PFSK-1 (cell line): ENCODE results near the gene GPR65.

Experiments used
- FOXP2 ChIP-seq: optimal IDR thresholded peaks from 2 replicates; pipeline ENCODE3; 2011; ENCODE audit warnings: borderline replicate concordance, control low read depth, inconsistent platforms; ENCODE audit not compliant: insufficient read depth; ENCODE audit errors: extremely low read length, extremely low read depth
- POLR2AphosphoS5 ChIP-seq: IDR thresholded peaks from 2 replicates; pipeline ENCODE4 v1.6.1; 2012; ENCODE audit warnings: low read depth, mild to moderate bottlenecking, control low read depth, low read length, moderate library complexity
- REST ChIP-seq, 2 experiments: IDR thresholded peaks; 2 replicates each; pipeline versions ENCODE4 v1.6.1 to v1.8.0; 2011 to 2012; ENCODE audit warnings: low read depth in 2 of 2, low read length in 2 of 2, control low read depth in 1 of 2, inconsistent platforms in 1 of 2, mild to moderate bottlenecking in 1 of 2, moderate library complexity in 1 of 2; ENCODE audit not compliant: insufficient read depth in 1 of 2
- SIN3A ChIP-seq: IDR thresholded peaks from 2 replicates; pipeline ENCODE4 v1.6.1; 2012; ENCODE audit warnings: mild to moderate bottlenecking, low read length, moderate library complexity, borderline replicate concordance; ENCODE audit not compliant: insufficient read depth
- TAF1 ChIP-seq: IDR thresholded peaks from 2 replicates; pipeline ENCODE4 v1.6.1; 2012; ENCODE audit warnings: low read length, control low read depth, borderline replicate concordance; ENCODE audit not compliant: insufficient read depth

Gene GPR65

GRCh38 chr14:87995500-87996290, 9.2 kb upstream of the GPR65 start:
- TF ChIP-seq SIN3A: no peak
- TF ChIP-seq POLR2AphosphoS5: no peak
- no peak for TF ChIP-seq FOXP2
- TF ChIP-seq REST (IDR thresholded peaks at IDR 0.05; ENCODE audit: insufficient read depth in 1 of 2, low read depth in 2 of 2, low read length in 2 of 2): no peak
- TF ChIP-seq TAF1: no peak

- TF ChIP-seq REST (IDR thresholded peaks at IDR 0.05; ENCODE audit: insufficient read depth in 1 of 2, low read depth in 2 of 2, low read length in 2 of 2) (no peak), POLR2AphosphoS5 (no peak), SIN3A (no peak), FOXP2 (no peak), TAF1 (no peak)
Measured at GRCh38 chr14:87996291-87996592, 8.7 kb upstream of the GPR65 start.

- TF ChIP-seq POLR2AphosphoS5 (no peak), FOXP2 (no peak), REST (IDR thresholded peaks at IDR 0.05; ENCODE audit: insufficient read depth in 1 of 2, low read depth in 2 of 2, low read length in 2 of 2) (no peak), TAF1 (no peak), SIN3A (no peak)
Measured at GRCh38 chr14:87998482-87998881, 6.5 kb upstream of the GPR65 start.

GRCh38 chr14:87999277-87999676, 5.7 kb upstream of the GPR65 start:
- TF ChIP-seq TAF1 (no peak), REST (IDR thresholded peaks at IDR 0.05; ENCODE audit: insufficient read depth in 1 of 2, low read depth in 2 of 2, low read length in 2 of 2) (no peak), POLR2AphosphoS5 (no peak), FOXP2 (no peak), SIN3A (no peak)

GRCh38 chr14:88002421-88003075, 2.4 kb upstream of the GPR65 start:
- TF ChIP-seq POLR2AphosphoS5 (no peak), FOXP2 (no peak), REST (IDR thresholded peaks at IDR 0.05; ENCODE audit: insufficient read depth in 1 of 2, low read depth in 2 of 2, low read length in 2 of 2) (no peak), SIN3A (no peak), TAF1 (no peak)
